Measurements from ENCODE around the gene RIOX2.

RIOX2 gene

GRCh38 chr3:97999994-98000393 lies 27.8 kb upstream of the RIOX2 start:
- peaks cover 7 to 19% (median 14%) of the 10 kb centered on the region in 4 experiments for H3K4me1 ChIP-seq (ENCODE audit: control extremely low read depth in 1 of 4, control insufficient read depth in 4 of 4, insufficient read depth in 4 of 4, low read length in 3 of 4)
- CTCF ChIA-PET, result interaction anchor here (1.4 kb wide), 1 partner anchor 23 kb away, joined by 5 read pairs; no protein-coding TSS in a partner anchor
- H3K27me3 ChIP-seq (replicated peaks in 2 of 5; ENCODE audit: control insufficient read depth in 4 of 5, insufficient read depth in 5 of 5, low read length in 4 of 5), result no peaks in the 10 kb centered on the region
- POLR2A ChIA-PET, result interaction anchor here (0.6 kb wide), 1 partner anchor 1835 kb away, joined by 4 read pairs; no protein-coding TSS in a partner anchor
- DNase-seq, result no peak
- no peaks in the 10 kb centered on the region for H3K36me3 ChIP-seq (ENCODE audit: control insufficient read depth in 4 of 4, insufficient read depth in 4 of 4, low read length in 3 of 4)
- WGBS (ENCODE audit: insufficient coverage), result 100% methylated on average over 1 of the region's 1 CpG
- H3K9me3 ChIP-seq (ENCODE audit: control extremely low read depth in 1 of 5, control insufficient read depth in 4 of 5, insufficient read depth in 2 of 5, low read depth in 1 of 5, low read length in 4 of 5), result no peaks in the 10 kb centered on the region
- no peak overlapping the region for H3K4me3 ChIP-seq (ENCODE audit: control insufficient read depth in 1 of 7, extremely low read depth in 1 of 7, insufficient read depth in 4 of 7, low read depth in 2 of 7, low read length in 6 of 7)
- no peak overlapping the region for H3K27ac ChIP-seq (ENCODE audit: insufficient read depth in 1 of 2, low read depth in 1 of 2, low read length in 2 of 2, poor library complexity in 1 of 2, severe bottlenecking in 2 of 2)

GRCh38 chr3:97999103-97999502 lies 26.9 kb upstream of the RIOX2 start:
- 97% methylated on average over 3 of the region's 5 CpGs for WGBS (ENCODE audit: insufficient coverage)
- Histone ChIP-seq H3K36me3 (ENCODE audit: control insufficient read depth in 4 of 4, insufficient read depth in 4 of 4, low read length in 3 of 4) (no peaks in the 10 kb centered on the region), H3K27me3 (replicated peaks in 2 of 5; ENCODE audit: control insufficient read depth in 4 of 5, insufficient read depth in 5 of 5, low read length in 4 of 5) (no peaks in the 10 kb centered on the region), H3K4me1 (ENCODE audit: control extremely low read depth in 1 of 4, control insufficient read depth in 4 of 4, insufficient read depth in 4 of 4, low read length in 3 of 4) (peaks cover 7 to 10% (median 10%) of the 10 kb centered on the region in 4 experiments), H3K9me3 (ENCODE audit: control extremely low read depth in 1 of 5, control insufficient read depth in 4 of 5, insufficient read depth in 2 of 5, low read depth in 1 of 5, low read length in 4 of 5) (no peaks in the 10 kb centered on the region), H3K4me3 (ENCODE audit: control insufficient read depth in 1 of 7, extremely low read depth in 1 of 7, insufficient read depth in 4 of 7, low read depth in 2 of 7, low read length in 6 of 7) (no peak overlapping the region), H3K27ac (ENCODE audit: insufficient read depth in 1 of 2, low read depth in 1 of 2, low read length in 2 of 2, poor library complexity in 1 of 2, severe bottlenecking in 2 of 2) (no peak overlapping the region)
- no peak for DNase-seq
- ChIA-PET CTCF (interaction anchor here (1.4 kb wide), 1 partner anchor 24 kb away, joined by 5 read pairs; no protein-coding TSS in a partner anchor), POLR2A (no interaction called here)

- CTCF ChIA-PET, result interaction anchor here (1.0 kb wide), 1 partner anchor 25 kb away, joined by 3 read pairs; no protein-coding TSS in a partner anchor
- whole genome bisulfite sequencing (ENCODE audit: insufficient coverage), result 83% methylated on average over 3 of the region's 4 CpGs
- POLR2A ChIA-PET, result no interaction called here
These were observed 24.8 kb upstream of the RIOX2 start for GRCh38 chr3:97996988-97997387.

GRCh38 chr3:97994328-97994945 lies 22.2 kb upstream of the RIOX2 start:
- POLR2A ChIA-PET, result no interaction called here

More at GRCh38 chr3:97996988-97997387, 24.8 kb upstream of the RIOX2 start:
- no peaks in the 10 kb centered on the region for H3K4me1 ChIP-seq (ENCODE audit: control extremely low read depth in 1 of 4, control insufficient read depth in 4 of 4, insufficient read depth in 4 of 4, low read length in 3 of 4)
- DNase-seq, result no peak
- H3K4me3 ChIP-seq (ENCODE audit: control insufficient read depth in 1 of 7, extremely low read depth in 1 of 7, insufficient read depth in 4 of 7, low read depth in 2 of 7, low read length in 6 of 7), result no peak overlapping the region
- H3K27me3 ChIP-seq (replicated peaks in 2 of 5; ENCODE audit: control insufficient read depth in 4 of 5, insufficient read depth in 5 of 5, low read length in 4 of 5), result no peaks in the 10 kb centered on the region
- no peaks in the 10 kb centered on the region for H3K9me3 ChIP-seq (ENCODE audit: control extremely low read depth in 1 of 5, control insufficient read depth in 4 of 5, insufficient read depth in 2 of 5, low read depth in 1 of 5, low read length in 4 of 5)
- H3K36me3 ChIP-seq (ENCODE audit: control insufficient read depth in 4 of 4, insufficient read depth in 4 of 4, low read length in 3 of 4), result no peaks in the 10 kb centered on the region
- no peak overlapping the region for H3K27ac ChIP-seq (ENCODE audit: insufficient read depth in 1 of 2, low read depth in 1 of 2, low read length in 2 of 2, poor library complexity in 1 of 2, severe bottlenecking in 2 of 2)

GRCh38 chr3:97993526-97993925 lies 21.3 kb upstream of the RIOX2 start:
- ChIA-PET CTCF (no interaction called here), POLR2A (no interaction called here)
- no CpG with 5 or more reads among the region's 2 CpGs for WGBS (ENCODE audit: insufficient coverage)
- H3K9me3 ChIP-seq (ENCODE audit: control extremely low read depth in 1 of 5, control insufficient read depth in 4 of 5, insufficient read depth in 2 of 5, low read depth in 1 of 5, low read length in 4 of 5), result no peaks in the 10 kb centered on the region
- no peaks in the 10 kb centered on the region for H3K36me3 ChIP-seq (ENCODE audit: control insufficient read depth in 4 of 4, insufficient read depth in 4 of 4, low read length in 3 of 4)
- H3K27ac ChIP-seq (ENCODE audit: insufficient read depth in 1 of 2, low read depth in 1 of 2, low read length in 2 of 2, poor library complexity in 1 of 2, severe bottlenecking in 2 of 2), result no peak overlapping the region
- no peaks in the 10 kb centered on the region for H3K4me1 ChIP-seq (ENCODE audit: control extremely low read depth in 1 of 4, control insufficient read depth in 4 of 4, insufficient read depth in 4 of 4, low read length in 3 of 4)
- no peaks in the 10 kb centered on the region for H3K27me3 ChIP-seq (replicated peaks in 2 of 5; ENCODE audit: control insufficient read depth in 4 of 5, insufficient read depth in 5 of 5, low read length in 4 of 5)
- no peak overlapping the region for H3K4me3 ChIP-seq (ENCODE audit: control insufficient read depth in 1 of 7, extremely low read depth in 1 of 7, insufficient read depth in 4 of 7, low read depth in 2 of 7, low read length in 6 of 7)
- no peak for DNase-seq

More at GRCh38 chr3:97994328-97994945, 22.2 kb upstream of the RIOX2 start:
- WGBS (ENCODE audit: insufficient coverage), result no CpG with 5 or more reads among the region's 2 CpGs
- no peak overlapping the region for H3K27ac ChIP-seq (ENCODE audit: insufficient read depth in 1 of 2, low read depth in 1 of 2, low read length in 2 of 2, poor library complexity in 1 of 2, severe bottlenecking in 2 of 2)
- CTCF ChIA-PET, result no interaction called here
- H3K4me1 ChIP-seq (ENCODE audit: control extremely low read depth in 1 of 4, control insufficient read depth in 4 of 4, insufficient read depth in 4 of 4, low read length in 3 of 4), result no peaks in the 10 kb centered on the region
- no peaks in the 10 kb centered on the region for H3K27me3 ChIP-seq (replicated peaks in 2 of 5; ENCODE audit: control insufficient read depth in 4 of 5, insufficient read depth in 5 of 5, low read length in 4 of 5)
- DNase-seq, result no peak
- H3K4me3 ChIP-seq (ENCODE audit: control insufficient read depth in 1 of 7, extremely low read depth in 1 of 7, insufficient read depth in 4 of 7, low read depth in 2 of 7, low read length in 6 of 7), result no peak overlapping the region
- H3K9me3 ChIP-seq (ENCODE audit: control extremely low read depth in 1 of 5, control insufficient read depth in 4 of 5, insufficient read depth in 2 of 5, low read depth in 1 of 5, low read length in 4 of 5), result no peaks in the 10 kb centered on the region
- no peaks in the 10 kb centered on the region for H3K36me3 ChIP-seq (ENCODE audit: control insufficient read depth in 4 of 4, insufficient read depth in 4 of 4, low read length in 3 of 4)

GRCh38 chr3:97992547-97993173 lies 20.4 kb upstream of the RIOX2 start:
- H3K27ac ChIP-seq (ENCODE audit: insufficient read depth in 1 of 2, low read depth in 1 of 2, low read length in 2 of 2, poor library complexity in 1 of 2, severe bottlenecking in 2 of 2), result no peak overlapping the region
- 100% methylated on average over 2 of the region's 2 CpGs for WGBS (ENCODE audit: insufficient coverage)
- H3K27me3 ChIP-seq (replicated peaks in 2 of 5; ENCODE audit: control insufficient read depth in 4 of 5, insufficient read depth in 5 of 5, low read length in 4 of 5), result no peaks in the 10 kb centered on the region
- ChIA-PET POLR2A (no interaction called here), CTCF (no interaction called here)
- no peaks in the 10 kb centered on the region for H3K36me3 ChIP-seq (ENCODE audit: control insufficient read depth in 4 of 4, insufficient read depth in 4 of 4, low read length in 3 of 4)
- no peak overlapping the region for H3K4me3 ChIP-seq (ENCODE audit: control insufficient read depth in 1 of 7, extremely low read depth in 1 of 7, insufficient read depth in 4 of 7, low read depth in 2 of 7, low read length in 6 of 7)
- H3K9me3 ChIP-seq (ENCODE audit: control extremely low read depth in 1 of 5, control insufficient read depth in 4 of 5, insufficient read depth in 2 of 5, low read depth in 1 of 5, low read length in 4 of 5), result no peaks in the 10 kb centered on the region
- no peak for DNase-seq
- H3K4me1 ChIP-seq (ENCODE audit: control extremely low read depth in 1 of 4, control insufficient read depth in 4 of 4, insufficient read depth in 4 of 4, low read length in 3 of 4), result no peaks in the 10 kb centered on the region

GRCh38 chr3:97991293-97991682 lies 19.1 kb upstream of the RIOX2 start:
- Histone ChIP-seq H3K27me3 (replicated peaks in 2 of 5; ENCODE audit: control insufficient read depth in 4 of 5, insufficient read depth in 5 of 5, low read length in 4 of 5) (no peaks in the 10 kb centered on the region), H3K4me3 (ENCODE audit: control insufficient read depth in 1 of 7, extremely low read depth in 1 of 7, insufficient read depth in 4 of 7, low read depth in 2 of 7, low read length in 6 of 7) (no peak overlapping the region), H3K36me3 (ENCODE audit: control insufficient read depth in 4 of 4, insufficient read depth in 4 of 4, low read length in 3 of 4) (no peaks in the 10 kb centered on the region), H3K9me3 (ENCODE audit: control extremely low read depth in 1 of 5, control insufficient read depth in 4 of 5, insufficient read depth in 2 of 5, low read depth in 1 of 5, low read length in 4 of 5) (no peaks in the 10 kb centered on the region), H3K27ac (ENCODE audit: insufficient read depth in 1 of 2, low read depth in 1 of 2, low read length in 2 of 2, poor library complexity in 1 of 2, severe bottlenecking in 2 of 2) (no peak overlapping the region), H3K4me1 (ENCODE audit: control extremely low read depth in 1 of 4, control insufficient read depth in 4 of 4, insufficient read depth in 4 of 4, low read length in 3 of 4) (no peaks in the 10 kb centered on the region)
- CTCF ChIA-PET, result no interaction called here
- POLR2A ChIA-PET, result no interaction called here
- DNase-seq, result no peak
- 90% methylated on average over 2 of the region's 5 CpGs for WGBS (ENCODE audit: insufficient coverage)
